Activated naive CD4-positive, alpha-beta T cell treated with anti-CD3 and anti-CD28 coated beads, Interleukin-2, amount 50 U/mL, for 24 hours (primary cell): Measurements from ENCODE around the gene PSMB4.
"Not testable (repeated sequence)": the region's sequence is repeated elsewhere in the genome, so short reads cannot be mapped to it uniquely, and the experiment has no call there.

ENCODE experiments used
- H3K27ac Mint-ChIP-seq: one replicate; pipeline ENCODE4 v1.8.0; 2021; ENCODE audit warnings: mild to moderate bottlenecking, mixed read lengths
- H3K27me3 Mint-ChIP-seq: one replicate; pipeline ENCODE4 v1.8.0; 2021; ENCODE audit warnings: mixed read lengths
- H3K36me3 Mint-ChIP-seq: one replicate; pipeline ENCODE4 v1.8.0; 2021; ENCODE audit warnings: mixed read lengths
- H3K4me1 Mint-ChIP-seq: one replicate; pipeline ENCODE4 v1.8.0; 2021; ENCODE audit warnings: mixed read lengths
- H3K4me3 Mint-ChIP-seq: one replicate; pipeline ENCODE4 v1.8.0; 2021; ENCODE audit warnings: mild to moderate bottlenecking, mixed read lengths
- H3K9me3 Mint-ChIP-seq: one replicate; pipeline ENCODE4 v1.8.0; 2021; ENCODE audit warnings: mixed read lengths

PSMB4 gene

DNA sequence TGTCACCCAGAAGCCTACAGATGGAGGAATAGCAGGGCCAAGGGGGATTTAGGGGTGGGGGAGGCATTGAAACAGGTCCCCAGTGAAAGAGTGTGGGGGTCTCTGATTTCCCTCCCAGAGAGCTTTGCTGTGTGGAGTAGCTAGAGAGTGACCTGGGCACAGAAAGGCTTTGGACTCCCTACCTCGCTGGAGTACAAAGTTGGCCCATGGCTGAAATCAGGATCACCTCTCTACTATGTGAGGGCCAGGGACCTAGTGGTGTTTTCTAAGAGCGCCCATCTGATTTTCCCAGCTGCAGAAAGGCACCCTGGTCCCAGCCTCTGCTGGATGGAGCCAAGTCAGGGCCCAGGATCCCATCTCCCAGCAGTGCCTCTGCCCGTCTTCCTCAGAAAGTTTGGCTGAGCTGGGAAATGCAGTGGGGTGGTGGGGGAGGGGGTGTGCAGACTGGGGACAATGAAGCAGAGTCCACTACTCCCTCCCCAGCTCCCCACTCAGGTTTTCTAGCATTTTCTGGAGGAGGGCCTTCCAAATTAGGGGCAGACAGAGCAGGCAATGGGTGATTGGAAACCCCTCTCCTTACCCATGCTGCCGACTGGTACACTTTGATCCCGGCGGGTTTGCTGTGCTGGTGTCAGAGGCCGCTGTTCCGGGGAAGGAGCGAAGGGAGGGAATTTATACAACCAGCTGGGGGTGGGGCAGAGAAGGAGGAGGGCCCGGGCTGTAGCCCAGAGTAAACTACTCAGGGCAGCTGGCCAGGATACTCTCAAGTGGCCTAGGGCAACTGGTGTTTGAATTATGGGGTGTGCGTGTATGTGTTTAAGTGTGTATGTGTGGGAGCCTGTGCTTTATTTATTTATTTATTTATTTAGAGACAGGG lies 27.1 kb upstream of the PSMB4 start, which contains the start of gene SELENBP1:
Gene SELENBP1, minus strand, starts transcription at position 648 of the 877 bp plus-strand sequence. Its CDS starts 64 bp downstream, at position 584.
- H3K9me3 Mint-ChIP-seq = no peaks in the 10 kb centered on the region

DNA sequence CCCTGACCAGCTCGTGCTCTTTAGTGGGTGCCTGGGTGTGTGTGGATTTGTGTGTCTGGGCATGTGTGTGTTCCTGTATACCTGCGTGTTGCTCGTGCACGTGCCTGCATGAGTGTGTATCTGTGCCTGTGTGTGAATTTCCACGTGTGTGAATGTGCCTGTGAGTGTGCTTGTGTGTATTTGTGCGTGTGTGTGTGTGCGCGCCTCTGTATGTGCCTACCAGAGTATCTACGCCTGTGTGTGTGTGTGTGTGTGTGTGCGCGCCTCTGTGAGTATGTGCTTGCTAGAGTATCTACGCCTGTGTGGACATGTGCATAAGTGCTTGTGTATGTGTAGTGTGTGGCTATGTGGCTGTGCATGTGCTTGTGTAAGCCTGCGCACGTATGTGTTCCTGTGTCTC lies 26.2 kb upstream of the PSMB4 start:
- Mint-ChIP-seq H3K27ac (no peak overlapping the region), H3K4me3 (no peak overlapping the region), H3K36me3 (no peaks in the 10 kb centered on the region), H3K9me3 (no peaks in the 10 kb centered on the region), H3K4me1 (no peaks in the 10 kb centered on the region), H3K27me3 (no peaks in the 10 kb centered on the region)

More for the DNA sequence above, 27.1 kb upstream of the PSMB4 start, which contains the start of gene SELENBP1:
- Mint-ChIP-seq H3K4me3 (no peak within 1 kb of the TSS), H3K27ac (no peak within 1 kb of the TSS), H3K4me1 (no peaks in the 10 kb centered on the region), H3K36me3 (no peaks in the 10 kb centered on the region), H3K27me3 (no peaks in the 10 kb centered on the region)

DNA sequence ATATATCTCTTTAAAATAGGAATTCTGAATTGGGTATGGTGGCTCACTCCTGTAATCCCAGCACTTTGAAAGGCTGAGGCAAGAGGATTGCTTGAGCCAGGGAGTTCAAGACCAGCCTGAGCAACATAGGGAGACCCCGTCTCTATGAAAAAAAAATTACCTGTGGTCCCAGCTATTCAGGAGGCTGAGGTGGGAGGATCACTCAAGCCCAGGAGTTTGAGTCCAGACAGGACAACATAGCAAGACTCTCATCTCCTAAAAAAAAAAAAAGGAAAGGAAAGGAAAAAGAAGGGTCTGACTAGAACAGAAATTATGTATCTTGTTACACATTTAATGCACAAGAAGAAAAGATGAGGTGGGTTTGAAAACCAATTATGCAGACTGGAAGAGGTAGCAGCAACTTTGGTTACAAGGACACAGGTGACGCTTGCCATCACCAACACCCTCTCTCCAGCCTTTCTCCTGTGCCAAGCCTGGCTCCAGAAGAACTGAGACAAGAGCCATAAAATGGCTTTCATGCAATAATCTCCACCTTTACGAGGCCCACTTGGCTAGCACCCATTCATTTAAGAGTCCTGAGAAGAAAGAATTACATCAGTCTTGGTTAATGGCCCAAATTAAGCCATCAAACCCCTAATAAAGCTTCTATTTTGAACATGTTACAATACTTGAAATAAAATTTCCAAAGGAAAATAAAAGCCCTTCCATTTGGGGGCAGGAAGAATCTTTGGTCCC lies 22.1 kb upstream of the PSMB4 start:
- H3K4me3 Mint-ChIP-seq = no peak overlapping the region
- H3K4me1 Mint-ChIP-seq = no peaks in the 10 kb centered on the region
- H3K27ac Mint-ChIP-seq = no peak overlapping the region
- no peaks in the 10 kb centered on the region for H3K9me3 Mint-ChIP-seq
- no peaks in the 10 kb centered on the region for H3K27me3 Mint-ChIP-seq
- no peaks in the 10 kb centered on the region for H3K36me3 Mint-ChIP-seq

DNA sequence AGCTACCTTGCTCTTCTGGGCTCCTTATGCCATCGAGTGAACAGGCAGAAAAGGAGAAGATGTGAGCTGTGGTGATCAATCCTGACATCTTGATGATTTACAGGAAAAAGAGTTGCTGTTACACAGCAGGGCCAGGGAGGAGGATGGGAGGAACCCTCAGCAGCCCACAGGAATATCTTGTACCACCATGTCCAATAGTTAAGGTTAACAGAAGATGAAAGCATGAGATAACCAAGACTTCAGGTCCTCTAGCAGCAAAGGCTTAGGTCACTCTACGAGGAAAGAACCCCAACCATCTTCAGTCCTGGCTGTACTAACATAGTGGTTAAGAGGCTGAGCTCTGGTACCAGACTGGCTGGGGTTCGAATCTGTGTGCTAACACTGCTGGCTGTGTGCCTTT lies 14.8 kb upstream of the PSMB4 start:
- Mint-ChIP-seq H3K4me3 (no peak overlapping the region), H3K9me3 (no peaks in the 10 kb centered on the region), H3K36me3 (no peaks in the 10 kb centered on the region), H3K27ac (no peak overlapping the region), H3K27me3 (no peaks in the 10 kb centered on the region), H3K4me1 (no peaks in the 10 kb centered on the region)

DNA sequence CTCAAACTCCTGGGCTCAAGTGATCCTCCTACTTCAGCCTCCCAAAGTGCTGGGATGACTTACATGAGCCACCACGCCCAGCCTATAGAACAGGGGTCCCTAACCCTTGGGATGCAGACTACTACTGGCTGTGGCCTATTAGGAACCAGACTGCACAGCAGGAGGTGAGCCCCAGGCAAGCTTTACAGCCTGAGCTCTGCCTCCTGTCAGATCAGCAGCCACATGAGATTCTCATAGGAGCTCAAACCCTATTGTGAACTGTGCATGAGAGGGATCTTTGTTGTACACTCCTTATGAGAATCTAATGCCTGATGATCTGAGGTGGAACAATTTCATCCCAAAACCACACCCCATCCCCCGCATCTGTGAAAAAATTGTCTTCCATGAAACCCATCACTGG lies 13.4 kb upstream of the PSMB4 start:
- no peaks in the 10 kb centered on the region for H3K4me1 Mint-ChIP-seq
- H3K27me3 Mint-ChIP-seq = no peaks in the 10 kb centered on the region
- peak overlapping the region; percentile 59 for H3K27ac Mint-ChIP-seq
- no peaks in the 10 kb centered on the region for H3K9me3 Mint-ChIP-seq
- H3K4me3 Mint-ChIP-seq = no peak overlapping the region
- H3K36me3 Mint-ChIP-seq = no peaks in the 10 kb centered on the region

DNA sequence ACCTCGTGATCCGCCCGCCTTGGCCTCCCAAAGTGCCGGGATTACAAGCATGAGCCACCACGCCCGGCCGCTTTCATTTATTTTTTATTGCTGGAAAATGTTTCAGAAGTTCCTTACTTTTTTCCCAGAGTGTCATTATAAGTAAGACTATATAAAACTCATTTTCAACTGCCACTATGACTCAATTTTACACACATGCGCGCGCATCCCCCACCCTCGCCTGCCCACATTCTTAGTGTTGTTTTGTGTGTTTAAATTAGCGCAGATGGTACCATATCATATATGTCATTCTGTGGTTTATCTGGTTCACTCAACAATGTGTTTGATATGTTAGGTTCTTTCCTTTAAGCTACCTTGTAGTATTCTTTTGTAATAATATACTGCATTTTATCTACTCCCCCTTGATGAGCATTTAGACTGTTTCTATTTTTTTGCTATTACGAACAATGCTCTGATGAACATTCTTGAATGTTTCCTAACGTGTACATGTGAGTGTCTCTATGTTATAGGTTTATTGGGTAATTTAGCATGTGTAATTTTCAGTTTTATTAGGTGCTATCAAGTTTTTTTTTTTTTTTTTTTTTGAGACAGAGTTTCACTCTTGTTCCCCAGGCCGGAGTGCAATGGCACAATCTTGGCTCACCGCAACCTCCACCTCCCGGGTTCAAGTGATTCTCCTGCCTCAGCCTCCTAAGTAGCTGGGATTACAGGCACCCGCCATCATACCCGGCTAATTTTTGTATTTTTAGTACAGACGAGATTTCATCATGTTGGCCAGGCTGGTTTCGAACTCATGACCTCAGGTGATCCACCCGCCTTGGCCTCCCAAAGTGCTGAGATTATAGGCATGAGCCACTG lies 8.9 kb upstream of the PSMB4 start:
- not testable (repeated sequence) for H3K4me3 Mint-ChIP-seq, H3K27ac Mint-ChIP-seq, H3K4me1 Mint-ChIP-seq, H3K27me3 Mint-ChIP-seq, H3K36me3 Mint-ChIP-seq, H3K9me3 Mint-ChIP-seq

DNA sequence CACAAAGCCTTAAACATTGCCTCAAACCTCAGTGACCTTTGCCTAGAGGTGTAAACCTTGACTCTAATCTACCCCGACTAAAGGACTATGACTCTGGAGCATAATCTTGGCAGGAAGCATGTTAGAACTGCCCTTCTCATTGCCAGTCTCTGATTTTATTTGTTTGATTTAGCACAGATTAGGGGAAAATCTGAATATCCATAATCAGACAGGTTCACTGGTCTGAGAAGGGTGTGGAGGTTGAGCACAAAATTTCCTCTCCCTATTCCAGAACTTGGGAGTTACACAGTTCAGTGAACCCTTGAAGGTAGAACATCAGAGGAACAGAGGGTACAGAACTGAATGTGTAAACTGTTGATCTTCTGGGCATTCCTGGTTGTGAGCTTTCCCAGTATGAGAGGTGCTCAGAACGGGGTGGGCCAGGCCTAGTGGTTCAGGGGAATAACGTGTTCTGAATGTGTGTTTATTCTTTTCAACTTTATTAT lies 8.3 kb upstream of the PSMB4 start:
- Mint-ChIP-seq H3K4me3 (no peak overlapping the region), H3K36me3 (no peaks in the 10 kb centered on the region), H3K27ac (no peak overlapping the region), H3K9me3 (no peaks in the 10 kb centered on the region), H3K27me3 (no peaks in the 10 kb centered on the region), H3K4me1 (no peaks in the 10 kb centered on the region)

DNA sequence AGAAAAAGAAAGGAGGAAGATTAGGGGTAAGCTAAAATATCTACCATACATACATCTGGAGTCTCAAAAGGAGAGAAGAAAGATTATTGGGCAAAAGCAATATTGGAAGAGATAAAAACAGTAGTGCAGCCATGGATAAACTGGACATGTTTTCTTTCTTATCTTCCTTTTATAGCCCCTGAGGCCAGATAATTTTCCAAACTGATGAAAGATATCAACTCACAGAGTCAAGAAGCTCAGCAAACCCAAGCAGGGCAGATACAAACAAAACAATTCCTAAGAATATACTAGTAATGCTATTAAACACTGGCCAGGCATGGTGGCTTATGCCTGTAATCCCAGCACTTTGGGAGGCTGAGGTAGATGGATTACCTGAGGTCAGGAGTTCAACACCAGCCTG lies 5.8 kb upstream of the PSMB4 start:
- no peaks in the 10 kb centered on the region for H3K27me3 Mint-ChIP-seq
- H3K9me3 Mint-ChIP-seq = no peaks in the 10 kb centered on the region
- H3K4me3 Mint-ChIP-seq = no peak overlapping the region
- H3K27ac Mint-ChIP-seq = no peak overlapping the region
- H3K4me1 Mint-ChIP-seq = no peaks in the 10 kb centered on the region
- no peaks in the 10 kb centered on the region for H3K36me3 Mint-ChIP-seq

DNA sequence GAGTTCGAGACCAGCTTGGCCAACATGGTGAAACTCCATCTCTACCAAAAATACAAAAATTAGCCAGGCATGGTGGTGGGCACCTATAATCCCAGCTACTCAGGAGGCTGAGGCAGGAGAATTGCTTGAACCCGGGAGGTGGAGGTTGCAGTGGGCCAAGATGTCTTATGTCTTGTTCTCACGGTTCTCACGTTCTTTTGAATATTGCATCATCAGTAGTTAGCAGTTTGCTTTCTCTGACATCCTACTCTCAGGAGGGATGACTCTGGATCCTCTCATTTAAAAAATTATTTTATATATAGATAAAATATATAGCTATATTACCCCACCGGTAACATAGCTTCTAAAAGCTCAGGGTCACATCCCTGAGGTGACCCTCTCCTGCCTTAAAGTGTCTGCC lies 3.1 kb upstream of the PSMB4 start:
- H3K27ac Mint-ChIP-seq, H3K4me3 Mint-ChIP-seq, H3K27me3 Mint-ChIP-seq, H3K9me3 Mint-ChIP-seq, H3K36me3 Mint-ChIP-seq: not testable (repeated sequence)
- peaks cover 19% of the 10 kb centered on the region for H3K4me1 Mint-ChIP-seq

DNA sequence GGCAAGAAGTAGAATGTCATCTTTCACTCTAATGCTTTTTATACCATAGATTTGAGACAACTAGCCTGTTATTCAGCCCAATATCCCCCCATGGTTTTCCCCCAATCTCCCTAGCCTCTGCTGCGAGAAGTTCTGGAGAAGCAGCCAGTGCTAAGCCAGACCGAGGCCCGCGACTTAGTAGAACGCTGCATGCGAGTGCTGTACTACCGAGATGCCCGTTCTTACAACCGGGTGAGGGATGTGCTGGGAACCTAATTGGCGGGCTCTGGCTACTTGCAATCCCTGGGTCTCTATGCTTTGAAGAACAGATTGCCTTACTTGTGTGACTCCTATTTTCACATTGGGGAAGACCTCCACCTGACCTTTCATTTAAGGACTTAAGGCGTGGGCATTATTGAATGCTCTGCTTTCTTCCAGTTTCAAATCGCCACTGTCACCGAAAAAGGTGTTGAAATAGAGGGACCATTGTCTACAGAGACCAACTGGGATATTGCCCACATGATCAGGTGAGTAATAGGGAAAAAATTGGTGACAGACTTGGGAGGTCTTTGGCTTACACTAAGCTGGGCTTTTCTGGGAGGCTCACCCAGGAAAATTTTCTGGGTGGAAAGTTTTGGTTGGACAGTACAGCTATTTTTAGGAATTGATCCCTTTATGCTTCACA lies 1.9 kb downstream of the PSMB4 start:
- H3K27me3 Mint-ChIP-seq = no peaks in the 10 kb centered on the region
- peak overlapping the region; percentile 94 for H3K4me3 Mint-ChIP-seq
- peaks cover 28% of the 10 kb centered on the region for H3K4me1 Mint-ChIP-seq
- H3K9me3 Mint-ChIP-seq = no peaks in the 10 kb centered on the region
- peaks cover 13% of the 10 kb centered on the region for H3K36me3 Mint-ChIP-seq
- peak overlapping the region; percentile 98 for H3K27ac Mint-ChIP-seq

DNA sequence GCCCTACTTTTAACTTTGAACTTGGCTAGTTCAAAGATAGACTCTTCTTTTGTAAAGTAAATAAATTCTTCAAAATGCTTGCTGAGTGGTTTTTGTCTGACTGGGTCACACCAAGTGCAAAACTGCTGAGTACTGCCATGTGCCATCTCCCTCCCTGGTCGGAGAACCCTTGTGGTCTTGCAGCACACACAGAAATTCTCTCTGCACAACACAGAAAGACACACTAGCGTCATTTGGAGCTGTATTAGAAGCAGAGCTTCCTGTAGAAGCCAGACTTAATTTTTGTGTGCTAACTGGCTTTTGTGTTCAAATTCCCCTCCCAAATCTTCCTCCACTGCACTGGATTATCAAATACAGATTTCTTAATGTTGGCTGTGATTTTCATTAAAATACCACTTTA lies 2.5 kb downstream of the PSMB4 start:
- Mint-ChIP-seq H3K9me3 (no peaks in the 10 kb centered on the region), H3K27ac (peak overlapping the region; percentile 98), H3K4me1 (peaks cover 28% of the 10 kb centered on the region), H3K36me3 (peaks cover 15% of the 10 kb centered on the region), H3K4me3 (peak overlapping the region; percentile 33), H3K27me3 (no peaks in the 10 kb centered on the region)

DNA sequence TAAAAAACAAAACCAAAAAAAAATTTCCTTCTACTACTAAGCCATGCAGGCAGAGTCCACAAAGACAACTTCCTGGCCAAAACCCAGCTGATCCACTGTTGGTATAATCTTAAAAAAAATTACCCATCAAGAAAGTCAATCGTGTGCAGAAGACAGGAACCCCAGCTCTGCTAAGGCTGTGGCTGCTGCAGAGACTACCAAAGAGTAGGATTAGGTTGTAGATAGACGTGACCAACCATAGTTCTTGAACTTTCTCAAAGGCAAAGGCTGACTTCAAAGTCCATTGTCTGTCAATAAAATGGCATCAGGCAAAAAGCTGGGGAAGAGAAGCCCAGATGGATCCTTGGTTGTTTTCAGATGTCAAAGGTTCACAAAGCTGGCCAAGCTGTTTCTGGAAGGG lies 3.4 kb downstream of the PSMB4 start:
- H3K4me3 Mint-ChIP-seq = peak overlapping the region; percentile 33
- peaks cover 28% of the 10 kb centered on the region for H3K4me1 Mint-ChIP-seq
- H3K27ac Mint-ChIP-seq = peak overlapping the region; percentile 35
- H3K27me3 Mint-ChIP-seq = no peaks in the 10 kb centered on the region
- H3K9me3 Mint-ChIP-seq = no peaks in the 10 kb centered on the region
- H3K36me3 Mint-ChIP-seq = peaks cover 17% of the 10 kb centered on the region

DNA sequence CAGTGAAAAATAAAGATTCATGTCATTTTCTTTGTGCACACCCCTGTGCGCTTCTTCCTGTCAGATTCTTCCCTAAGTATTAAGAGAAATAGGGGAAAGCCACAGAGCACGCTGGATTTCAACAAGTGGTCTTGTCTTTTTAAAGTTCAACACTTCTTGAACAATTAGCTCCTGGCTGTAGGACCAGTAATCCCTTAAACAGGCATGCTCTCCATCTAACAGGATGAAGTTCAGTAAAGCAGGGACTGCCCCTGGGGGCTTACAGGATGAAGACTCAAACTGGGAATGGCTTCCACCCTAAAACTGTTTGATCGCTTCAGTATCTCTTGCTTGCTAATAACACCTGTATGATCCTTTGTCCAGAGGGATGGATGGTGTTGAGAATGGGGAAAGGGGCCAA lies 4.2 kb downstream of the PSMB4 start:
- H3K27me3 Mint-ChIP-seq = no peaks in the 10 kb centered on the region
- H3K4me1 Mint-ChIP-seq = peaks cover 28% of the 10 kb centered on the region
- H3K27ac Mint-ChIP-seq = peak overlapping the region; percentile 46
- H3K4me3 Mint-ChIP-seq = no peak overlapping the region
- H3K9me3 Mint-ChIP-seq = no peaks in the 10 kb centered on the region
- peaks cover 17% of the 10 kb centered on the region for H3K36me3 Mint-ChIP-seq

DNA sequence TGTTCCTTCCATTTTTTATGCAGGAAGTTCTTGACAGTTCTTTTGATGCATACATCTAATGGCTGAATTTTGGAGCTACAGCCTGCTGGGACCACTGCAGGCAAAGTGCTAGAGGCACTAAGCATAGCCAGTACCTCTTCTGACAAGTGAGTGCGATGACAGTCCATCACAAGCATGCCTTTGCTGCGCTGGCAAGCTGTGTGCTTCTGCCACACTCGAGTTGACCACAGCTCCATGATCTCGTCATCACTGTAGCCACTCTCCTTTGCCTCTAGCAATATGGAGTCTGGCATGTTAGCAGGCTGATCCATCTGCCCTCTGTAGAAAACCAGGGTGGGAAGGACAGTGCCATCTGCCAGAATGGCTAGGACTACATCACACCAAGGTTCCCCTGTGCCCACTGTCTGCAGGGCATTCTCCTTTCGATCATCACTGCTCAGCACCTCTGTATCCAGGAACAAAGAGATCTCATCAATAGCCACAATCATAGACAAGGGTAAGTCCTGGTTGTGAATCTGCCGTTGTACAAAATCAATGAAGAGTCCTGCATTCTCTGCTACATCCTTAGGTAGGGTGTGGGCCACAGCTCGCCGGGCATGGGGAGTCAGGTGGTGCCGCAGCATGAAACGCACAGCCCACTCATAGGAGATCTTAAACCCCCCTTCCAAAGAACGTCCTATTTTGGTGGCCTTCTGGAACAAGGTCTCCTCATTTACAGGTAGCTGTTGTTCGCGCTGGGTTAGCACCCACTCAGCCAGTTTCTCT lies 6.0 kb downstream of the PSMB4 start:
- no peaks in the 10 kb centered on the region for H3K27me3 Mint-ChIP-seq
- peaks cover 18% of the 10 kb centered on the region for H3K4me1 Mint-ChIP-seq
- H3K9me3 Mint-ChIP-seq = no peaks in the 10 kb centered on the region
- H3K4me3 Mint-ChIP-seq = no peak overlapping the region
- H3K36me3 Mint-ChIP-seq = peaks cover 17% of the 10 kb centered on the region
- peak overlapping the region; percentile 27 for H3K27ac Mint-ChIP-seq
